ENCODE results near the gene MUS81. TPM values are rescaled to one million over a fixed set of nuclear protein-coding genes. Genes with fewer than 3 reads are reported as not detected.
A peak's percentile ranks its signal among the peaks of the same experiment; 100 is the strongest.

MUS81 gene
- total and polyA plus RNA-seq, 12 donors = 20.3 to 111 (median 31.7) TPM

DNA sequence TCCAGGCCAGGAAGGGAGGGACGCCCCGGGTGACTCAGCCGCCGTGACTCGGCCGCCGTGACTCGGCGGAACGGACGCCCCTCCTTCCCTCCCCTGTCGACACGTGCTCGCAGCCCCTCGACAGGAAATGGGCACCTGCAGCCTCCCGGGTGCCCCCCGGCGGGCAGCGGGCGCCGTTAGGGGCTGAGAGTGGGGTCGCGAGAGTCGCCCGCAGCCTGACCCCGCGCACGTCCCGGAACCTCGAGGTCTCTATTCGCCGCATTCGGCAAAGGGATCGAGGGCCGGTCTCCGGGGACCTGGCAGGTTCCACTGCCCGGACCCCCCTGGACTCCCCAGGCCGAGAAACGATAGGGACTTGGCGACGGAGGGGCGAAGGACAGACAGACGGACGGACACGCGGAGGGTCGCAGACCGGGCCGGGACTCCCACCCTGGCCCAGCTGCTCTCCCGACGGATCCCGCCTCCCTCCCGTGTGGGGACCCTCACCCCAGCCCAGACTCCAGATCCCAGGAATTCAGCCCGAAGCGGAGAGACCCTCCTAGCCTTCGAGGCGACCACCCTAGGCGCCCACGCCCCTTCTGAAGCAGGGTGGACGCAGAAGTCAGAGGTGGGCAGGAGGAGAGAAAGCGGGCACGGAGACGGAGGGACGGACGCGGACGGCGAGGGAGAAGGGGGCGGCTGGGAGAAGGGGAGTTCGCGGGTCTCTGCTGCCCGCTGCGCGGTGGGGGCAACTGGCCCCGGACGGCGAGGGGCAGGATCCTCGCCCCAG, 39.3 kb downstream of the MUS81 start:
- TF ChIP-seq, protein P1, sequence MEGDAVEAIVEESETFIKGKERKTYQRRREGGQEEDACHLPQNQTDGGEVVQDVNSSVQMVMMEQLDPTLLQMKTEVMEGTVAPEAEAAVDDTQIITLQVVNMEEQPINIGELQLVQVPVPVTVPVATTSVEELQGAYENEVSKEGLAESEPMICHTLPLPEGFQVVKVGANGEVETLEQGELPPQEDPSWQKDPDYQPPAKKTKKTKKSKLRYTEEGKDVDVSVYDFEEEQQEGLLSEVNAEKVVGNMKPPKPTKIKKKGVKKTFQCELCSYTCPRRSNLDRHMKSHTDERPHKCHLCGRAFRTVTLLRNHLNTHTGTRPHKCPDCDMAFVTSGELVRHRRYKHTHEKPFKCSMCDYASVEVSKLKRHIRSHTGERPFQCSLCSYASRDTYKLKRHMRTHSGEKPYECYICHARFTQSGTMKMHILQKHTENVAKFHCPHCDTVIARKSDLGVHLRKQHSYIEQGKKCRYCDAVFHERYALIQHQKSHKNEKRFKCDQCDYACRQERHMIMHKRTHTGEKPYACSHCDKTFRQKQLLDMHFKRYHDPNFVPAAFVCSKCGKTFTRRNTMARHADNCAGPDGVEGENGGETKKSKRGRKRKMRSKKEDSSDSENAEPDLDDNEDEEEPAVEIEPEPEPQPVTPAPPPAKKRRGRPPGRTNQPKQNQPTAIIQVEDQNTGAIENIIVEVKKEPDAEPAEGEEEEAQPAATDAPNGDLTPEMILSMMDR (IDR thresholded peaks at IDR 0.05) = no peak
- ATAC-seq (peak; percentile 22 to 79 (median 64)), DNase-seq (peak; percentile 51 to 62)
- peaks cover 0 to 9% (median 4%) of the 10 kb centered on the region in 7 donors for H3K27me3 ChIP-seq
- H3K4me3 ChIP-seq = peak overlapping the region; percentile 41 to 79 (median 61)
- intact Hi-C loops (cut with DNase I) = no loop called here
- WGBS, 2 donors = 2% methylated on average over 65 to 78 of the region's 78 CpGs
- H3K9me3 ChIP-seq = no peaks in the 10 kb centered on the region
- peak overlapping the region in 7 of 10 donors; percentile 10 to 93 (median 61) for H3K27ac ChIP-seq
- peaks cover 7 to 30% (median 19%) of the 10 kb centered on the region in 9 donors for H3K4me1 ChIP-seq
- peaks cover 0 to 6% (median 0%) of the 10 kb centered on the region in 9 donors for H3K36me3 ChIP-seq

DNA sequence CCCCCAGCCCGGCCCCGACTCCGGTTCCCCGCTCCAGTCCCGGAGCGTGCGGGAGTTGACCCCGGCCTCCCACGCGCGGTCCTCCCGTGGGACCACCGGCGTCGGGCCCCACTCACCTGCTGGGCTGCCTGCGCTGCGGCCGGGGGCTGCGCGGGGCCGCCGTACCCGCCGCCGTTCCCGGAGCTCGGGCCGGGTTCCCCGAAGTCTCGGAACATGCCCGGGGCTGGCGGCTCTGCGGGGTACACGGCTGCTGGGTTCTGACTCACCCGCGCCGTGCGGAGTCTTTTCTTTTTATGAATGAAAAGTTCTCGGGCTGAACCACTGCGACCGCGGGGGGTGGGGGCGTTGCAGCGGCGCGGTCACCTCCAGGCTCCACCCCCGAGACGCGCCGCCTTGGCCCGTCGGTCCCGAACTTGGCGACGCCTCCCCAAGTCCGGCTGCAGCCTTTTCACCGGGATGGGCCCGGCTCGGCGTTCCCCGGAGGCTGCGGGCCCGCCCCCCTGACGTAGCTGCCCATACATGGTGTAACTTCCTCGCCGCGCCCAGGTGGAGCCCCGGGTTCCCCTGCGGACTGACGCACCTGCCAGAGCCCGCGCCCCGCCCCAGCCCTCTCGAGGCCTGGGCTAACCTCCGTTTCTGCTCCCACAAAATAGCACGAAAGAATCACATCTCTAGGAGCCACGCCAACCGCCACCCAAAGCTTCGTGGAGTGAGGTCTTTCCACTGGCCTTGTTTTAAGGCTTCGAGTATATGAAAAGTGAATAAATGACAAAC, 40.1 kb downstream of the MUS81 start, which contains the start of gene FOSL1:
Gene FOSL1, minus strand, starts transcription at position 264 of the 774 bp plus-strand sequence. Its CDS starts 49 bp downstream, at position 215.
- Histone ChIP-seq H3K27me3 (peaks cover 0 to 9% (median 4%) of the 10 kb centered on the region in 7 donors), H3K27ac (peak within 1 kb of the TSS in 7 of 10 donors; percentile 10 to 93 (median 61)), H3K36me3 (peaks cover 0 to 6% (median 0%) of the 10 kb centered on the region in 9 donors), H3K4me1 (peaks cover 6 to 25% (median 17%) of the 10 kb centered on the region in 9 donors), H3K4me3 (peak within 1 kb of the TSS; percentile 41 to 79 (median 61)), H3K9me3 (no peaks in the 10 kb centered on the region)
- TF ChIP-seq, protein P1 (IDR thresholded peaks at IDR 0.05) = peak in 1 of 9 donors; percentile 9
- ATAC-seq = peak; percentile 88 to 95 (median 91)
- 2% methylated on average over 74 to 80 of the region's 80 CpGs for WGBS, 2 donors
- peak; percentile 86 to 88 for DNase-seq
- intact Hi-C loops (cut with DNase I) = no loop called here

DNA sequence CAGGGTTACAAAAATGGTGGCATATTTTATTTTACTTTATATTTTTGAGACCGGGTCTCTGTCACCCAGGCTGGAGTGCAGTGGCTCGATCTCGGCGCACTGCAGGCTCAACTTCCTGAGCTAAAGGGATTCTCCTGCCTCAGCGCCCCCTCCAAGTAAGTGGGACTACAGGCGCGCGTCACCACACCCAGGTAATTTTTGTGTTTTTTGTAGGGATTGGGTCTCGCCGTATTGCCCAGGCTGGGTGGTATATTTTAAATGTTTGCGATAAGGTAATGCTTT, 40.6 kb downstream of the MUS81 start:
- 69 to 73% methylated on average over 11 of the region's 11 CpGs for WGBS, 2 donors

DNA sequence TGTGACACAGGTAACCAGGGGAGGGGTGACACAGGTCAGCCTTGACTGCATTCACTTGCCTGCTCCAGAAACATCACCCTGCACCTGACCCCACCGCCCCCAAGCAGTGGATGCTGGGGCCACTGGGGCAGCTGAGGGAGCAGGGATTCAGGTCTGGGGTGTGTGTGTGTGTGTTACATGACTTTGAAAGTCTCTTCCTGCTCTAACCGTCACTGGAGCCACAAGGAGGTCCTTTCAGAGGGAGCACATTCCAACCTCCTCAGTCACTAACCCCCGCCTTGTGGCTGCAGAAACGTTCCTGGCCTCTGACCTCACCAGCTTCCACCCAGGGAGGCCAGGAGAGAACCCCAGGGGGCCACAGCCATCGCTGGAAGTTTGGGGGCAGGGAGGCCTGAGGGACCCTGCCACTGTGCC, 42.8 kb downstream of the MUS81 start:
- WGBS, 2 donors = 31 to 34% methylated on average over 5 of the region's 5 CpGs
- H3K27me3 ChIP-seq = peaks cover 0 to 9% (median 4%) of the 10 kb centered on the region in 7 donors
- intact Hi-C loops (cut with DNase I) = no loop called here
- H3K27ac ChIP-seq = no peak overlapping the region
- no peaks in the 10 kb centered on the region for H3K9me3 ChIP-seq
- peaks cover 6 to 25% (median 17%) of the 10 kb centered on the region in 9 donors for H3K4me1 ChIP-seq
- no peaks in the 10 kb centered on the region for H3K36me3 ChIP-seq
- no peak for DNase-seq
- TF ChIP-seq, protein P1 (IDR thresholded peaks at IDR 0.05) = no peak
- ATAC-seq = no peak
- H3K4me3 ChIP-seq = no peak overlapping the region

More for the DNA sequence above, 40.6 kb downstream of the MUS81 start:
- peak overlapping the region in 3 of 10 donors; percentile 64 to 93 (median 83) for H3K27ac ChIP-seq
- peak overlapping the region in 7 of 10 donors; percentile 54 to 72 (median 63) for H3K4me3 ChIP-seq
- H3K9me3 ChIP-seq = no peaks in the 10 kb centered on the region
- no peak for DNase-seq
- H3K36me3 ChIP-seq = peaks cover 0 to 3% (median 0%) of the 10 kb centered on the region in 9 donors
- TF ChIP-seq, protein P1 (IDR thresholded peaks at IDR 0.05) = no peak
- H3K4me1 ChIP-seq = peaks cover 6 to 25% (median 17%) of the 10 kb centered on the region in 9 donors
- ATAC-seq = no peak
- H3K27me3 ChIP-seq = peaks cover 0 to 9% (median 4%) of the 10 kb centered on the region in 7 donors
- intact Hi-C loops (cut with DNase I) = no loop called here
